Activated CD8-positive, alpha-beta T cell treated with anti-CD3 and anti-CD28 coated beads for 36 hours (primary cell): ENCODE data around the gene SMURF1. TPM values are rescaled to one million over a fixed set of nuclear protein-coding genes. Genes with fewer than 3 reads are reported as not detected.
A peak's percentile ranks its signal among the peaks of the same experiment; 100 is the strongest.

Experiments
- ATAC-seq: fragments of 200-7000 bp; cut with Tn5 transposase; one replicate; pipeline ENCODE4 v1.10.0; 2021; ENCODE audit warnings: mild to moderate bottlenecking, moderate library complexity
- CTCF ChIA-PET: fragments of 350-600 bp; sonication (Branson Sonifier 250); formaldehyde crosslinking; loops from one replicate; lab custom pipeline; 2021; ENCODE audit warnings: antibody characterized with exemption; lab: Charles Lee
- POLR2A ChIA-PET: fragments of 350-600 bp; sonication (Branson Sonifier 250); formaldehyde crosslinking; loops from one replicate; lab custom pipeline; 2021; ENCODE audit warnings: antibody characterized with exemption; lab: Charles Lee
- DNase-seq: peaks from one replicate; pipeline ENCODE4 v3.0.0-alpha.2; 2020
- H3K27ac Mint-ChIP-seq: one replicate; pipeline ENCODE4 v1.8.0; 2021; ENCODE audit warnings: mild to moderate bottlenecking, mixed read lengths
- H3K27me3 Mint-ChIP-seq: one replicate; pipeline ENCODE4 v1.8.0; 2021; ENCODE audit warnings: mixed read lengths
- H3K36me3 Mint-ChIP-seq: one replicate; pipeline ENCODE4 v1.8.0; 2021; ENCODE audit warnings: low read depth, mixed read lengths
- H3K4me1 Mint-ChIP-seq: one replicate; pipeline ENCODE4 v1.8.0; 2021; ENCODE audit warnings: low read depth, mixed read lengths
- H3K4me3 Mint-ChIP-seq: one replicate; pipeline ENCODE4 v1.8.0; 2021; ENCODE audit warnings: mild to moderate bottlenecking, moderate library complexity, mixed read lengths
- H3K9me3 Mint-ChIP-seq: one replicate; pipeline ENCODE4 v1.8.0; 2021; ENCODE audit warnings: mixed read lengths
- intact Hi-C: fragments of 100-400 bp; cut with micrococcal nuclease; formaldehyde crosslinking; loops from one replicate; pipeline ENCODE4 v1.10.0; 2022
- total RNA-seq, 2 experiments: library from RNA; stranded (reverse); gene quantifications; one replicate each; pipeline ENCODE4 v1.2.3, GENCODE V29; 2021
- TF ChIP-seq, protein P1 (sequence below): fragments of 200-600 bp; IDR thresholded peaks from one replicate; pipeline ENCODE4 v1.8.0; 2022; ENCODE audit warnings: antibody characterized with exemption, mild to moderate bottlenecking

SMURF1 gene
- total RNA-seq, 2 experiments from 2014 or later, result 8.3 to 9.4 TPM

DNA sequence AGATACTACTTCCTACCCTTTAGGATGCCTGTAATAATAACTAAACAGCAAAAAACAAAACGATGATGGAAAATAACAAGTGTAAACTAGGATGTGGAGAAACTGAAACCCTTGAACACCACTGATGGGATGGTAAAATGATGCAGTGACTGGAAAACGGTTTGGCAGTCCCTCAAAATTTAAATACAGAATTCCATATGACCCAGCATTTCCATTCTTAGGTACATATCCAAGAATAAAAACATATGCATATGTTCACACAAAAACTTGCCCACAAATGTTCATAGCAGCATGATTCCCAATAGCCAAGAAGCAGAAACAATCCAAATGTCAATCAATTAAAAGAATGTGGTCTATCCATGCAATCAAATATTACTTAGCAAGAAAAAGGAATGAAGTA, 25.8 kb downstream of the SMURF1 start:
- no peak overlapping the region for H3K4me3 Mint-ChIP-seq
- ATAC-seq (no peak), DNase-seq (no peak)
- POLR2A ChIA-PET, result no interaction called here
- H3K36me3 Mint-ChIP-seq, result peaks cover 33% of the 10 kb centered on the region
- TF ChIP-seq, protein P1, sequence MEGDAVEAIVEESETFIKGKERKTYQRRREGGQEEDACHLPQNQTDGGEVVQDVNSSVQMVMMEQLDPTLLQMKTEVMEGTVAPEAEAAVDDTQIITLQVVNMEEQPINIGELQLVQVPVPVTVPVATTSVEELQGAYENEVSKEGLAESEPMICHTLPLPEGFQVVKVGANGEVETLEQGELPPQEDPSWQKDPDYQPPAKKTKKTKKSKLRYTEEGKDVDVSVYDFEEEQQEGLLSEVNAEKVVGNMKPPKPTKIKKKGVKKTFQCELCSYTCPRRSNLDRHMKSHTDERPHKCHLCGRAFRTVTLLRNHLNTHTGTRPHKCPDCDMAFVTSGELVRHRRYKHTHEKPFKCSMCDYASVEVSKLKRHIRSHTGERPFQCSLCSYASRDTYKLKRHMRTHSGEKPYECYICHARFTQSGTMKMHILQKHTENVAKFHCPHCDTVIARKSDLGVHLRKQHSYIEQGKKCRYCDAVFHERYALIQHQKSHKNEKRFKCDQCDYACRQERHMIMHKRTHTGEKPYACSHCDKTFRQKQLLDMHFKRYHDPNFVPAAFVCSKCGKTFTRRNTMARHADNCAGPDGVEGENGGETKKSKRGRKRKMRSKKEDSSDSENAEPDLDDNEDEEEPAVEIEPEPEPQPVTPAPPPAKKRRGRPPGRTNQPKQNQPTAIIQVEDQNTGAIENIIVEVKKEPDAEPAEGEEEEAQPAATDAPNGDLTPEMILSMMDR, result no peak
- H3K27me3 Mint-ChIP-seq, result no peaks in the 10 kb centered on the region
- H3K4me1 Mint-ChIP-seq, result peaks cover 35% of the 10 kb centered on the region
- CTCF ChIA-PET, result no interaction called here
- peaks cover 16% of the 10 kb centered on the region for H3K9me3 Mint-ChIP-seq
- H3K27ac Mint-ChIP-seq, result no peak overlapping the region
- intact Hi-C loops, result no loop called here

DNA sequence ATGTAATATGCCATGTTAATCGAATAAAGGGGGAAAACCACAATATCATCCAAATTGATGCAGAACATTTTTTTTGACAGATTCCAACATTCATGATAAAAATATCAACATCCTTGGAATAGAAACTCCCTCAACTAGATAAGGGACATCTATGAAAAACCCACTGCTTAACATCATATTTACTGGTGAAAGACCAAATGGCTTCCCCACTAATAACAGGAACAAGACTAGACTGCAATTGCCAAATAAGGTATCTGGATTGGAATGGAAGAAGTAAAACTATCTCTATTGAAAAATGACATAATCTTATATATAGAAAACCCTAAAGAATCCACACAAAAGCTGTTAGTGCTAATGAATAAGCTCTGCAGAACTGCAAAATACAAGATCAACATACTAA, 27.8 kb downstream of the SMURF1 start:
- no peak overlapping the region for H3K4me3 Mint-ChIP-seq
- no peaks in the 10 kb centered on the region for H3K27me3 Mint-ChIP-seq

DNA sequence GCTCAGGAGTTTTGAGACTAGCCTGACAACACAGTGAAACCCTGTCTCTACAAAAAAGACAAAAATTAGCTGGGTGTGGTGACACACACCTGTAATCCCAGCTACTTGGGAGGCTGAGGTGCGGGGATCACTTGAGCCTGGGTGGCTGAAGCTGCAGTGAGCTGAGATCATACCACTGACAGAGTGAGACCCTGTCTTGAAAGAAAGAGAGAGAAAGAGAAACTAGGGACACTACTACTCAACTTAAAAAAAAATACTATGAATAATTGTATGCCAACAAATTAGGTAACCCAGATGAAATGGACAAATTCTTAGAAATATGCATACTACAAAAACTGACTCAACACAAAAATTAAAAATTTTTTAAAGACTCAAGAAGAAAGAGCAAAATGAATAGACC, 28.5 kb downstream of the SMURF1 start:
- H3K36me3 Mint-ChIP-seq, result peaks cover 36% of the 10 kb centered on the region

More for the DNA sequence above, 27.8 kb downstream of the SMURF1 start:
- TF ChIP-seq, protein P1, result no peak
- Mint-ChIP-seq H3K4me1 (peaks cover 42% of the 10 kb centered on the region), H3K9me3 (peaks cover 16% of the 10 kb centered on the region), H3K36me3 (peaks cover 36% of the 10 kb centered on the region), H3K27ac (no peak overlapping the region)
- DNase-seq, result no peak
- intact Hi-C loops, result no loop called here
- POLR2A ChIA-PET, result no interaction called here
- CTCF ChIA-PET, result no interaction called here
- no peak for ATAC-seq

DNA sequence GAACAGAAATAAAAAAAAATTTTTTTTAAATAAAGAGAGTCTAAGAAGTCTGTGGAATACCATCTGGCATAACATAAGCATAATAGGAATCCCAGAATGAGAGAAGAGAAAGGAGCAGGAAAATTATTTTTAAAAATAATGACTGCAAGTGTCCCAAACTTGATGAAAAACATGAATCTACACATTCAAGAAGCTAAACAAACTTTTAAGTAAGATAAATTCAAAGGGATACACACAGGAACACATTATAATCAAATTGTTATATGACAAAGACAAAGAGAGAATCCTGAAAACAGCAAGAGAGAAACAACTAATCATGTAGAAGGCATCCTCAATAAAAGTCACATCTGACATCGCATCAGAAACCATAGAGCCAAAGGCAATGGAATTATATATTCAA, 30.9 kb downstream of the SMURF1 start:
- Mint-ChIP-seq H3K4me1 (peaks cover 53% of the 10 kb centered on the region), H3K9me3 (peaks cover 9% of the 10 kb centered on the region), H3K27ac (no peak overlapping the region), H3K27me3 (no peaks in the 10 kb centered on the region), H3K4me3 (no peak overlapping the region), H3K36me3 (peaks cover 23% of the 10 kb centered on the region)
- TF ChIP-seq, protein P1, result no peak
- intact Hi-C loops, result no loop called here
- CTCF ChIA-PET, result interaction anchor here (0.7 to 1.2 kb wide), 3 partner anchors 17 to 200 kb away, joined by 3 to 4 read pairs (median 3); no protein-coding TSS in a partner anchor
- ATAC-seq, result no peak
- POLR2A ChIA-PET, result interaction anchor here (0.6 kb wide), 1 partner anchor 12 kb away, joined by 3 read pairs; no protein-coding TSS in a partner anchor
- DNase-seq, result no peak

More for the DNA sequence above, 28.5 kb downstream of the SMURF1 start:
- peaks cover 43% of the 10 kb centered on the region for H3K4me1 Mint-ChIP-seq
- POLR2A ChIA-PET, result no interaction called here
- intact Hi-C loops, result no loop called here
- CTCF ChIA-PET, result no interaction called here
- no peak overlapping the region for H3K4me3 Mint-ChIP-seq
- no peak for DNase-seq
- H3K27me3 Mint-ChIP-seq, result no peaks in the 10 kb centered on the region
- ATAC-seq, result no peak
- TF ChIP-seq, protein P1, result no peak
- H3K9me3 Mint-ChIP-seq, result peaks cover 16% of the 10 kb centered on the region
- H3K27ac Mint-ChIP-seq, result no peak overlapping the region

DNA sequence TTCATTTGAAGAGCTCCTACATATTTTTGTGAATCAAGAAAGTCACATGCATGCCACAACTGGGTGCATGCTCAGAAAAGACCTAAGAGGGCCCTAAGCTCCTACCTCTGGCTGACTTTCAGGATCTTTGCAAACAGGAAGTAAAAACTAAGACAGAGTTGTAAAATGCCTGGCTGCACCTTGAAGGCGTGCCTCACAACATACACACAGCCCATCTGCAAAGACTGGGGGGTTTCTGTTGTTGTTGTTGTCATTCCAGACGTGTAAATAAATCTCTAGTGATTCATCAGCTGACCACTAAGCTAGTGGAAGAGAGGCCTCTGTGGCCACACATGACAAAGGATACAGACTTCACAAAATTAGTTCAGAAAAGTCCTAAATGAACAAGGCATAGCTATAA, 31.8 kb downstream of the SMURF1 start:
- ATAC-seq, result peak; percentile 45
- CTCF ChIA-PET, result interaction anchor here (0.7 to 1.5 kb wide), 2 partner anchors 18 to 33 kb away, joined by 3 to 5 read pairs; no protein-coding TSS in a partner anchor
- Mint-ChIP-seq H3K4me3 (no peak overlapping the region), H3K4me1 (peaks cover 60% of the 10 kb centered on the region), H3K9me3 (peaks cover 9% of the 10 kb centered on the region), H3K27ac (peak overlapping the region; percentile 52), H3K27me3 (no peaks in the 10 kb centered on the region), H3K36me3 (peaks cover 21% of the 10 kb centered on the region)
- POLR2A ChIA-PET, result interaction anchor here (1.0 kb wide), 1 partner anchor 12 kb away, joined by 4 read pairs; no protein-coding TSS in a partner anchor
- intact Hi-C loops, result no loop called here
- TF ChIP-seq, protein P1, result no peak
- DNase-seq, result no peak
